Measurements from ENCODE around the gene POLR3H.

Gene POLR3H

GRCh38 chr22:41512421-41513194, 31.7 kb downstream of the POLR3H start:
- DNase-seq: no peak

- no peak for DNase-seq
These were observed 32.7 kb downstream of the POLR3H start for GRCh38 chr22:41511521-41511968.

GRCh38 chr22:41508770-41509170, 35.5 kb downstream of the POLR3H start:
- DNase-seq: no peak

- DNase-seq: no peak
These were observed 36.8 kb downstream of the POLR3H start for GRCh38 chr22:41507330-41508063.

- DNase-seq: no peak
These were observed 38.6 kb downstream of the POLR3H start for GRCh38 chr22:41505511-41506220.

- no peak for DNase-seq
These were observed 39.5 kb downstream of the POLR3H start for GRCh38 chr22:41504816-41505215.

GRCh38 chr22:41504397-41504796, 39.9 kb downstream of the POLR3H start:
- no peak for DNase-seq

- no peak for DNase-seq
These were observed 43.1 kb downstream of the POLR3H start for GRCh38 chr22:41501209-41501608.

GRCh38 chr22:41500303-41500702, 44.0 kb downstream of the POLR3H start:
- DNase-seq: no peak

- DNase-seq: no peak
These were observed 44.5 kb downstream of the POLR3H start for GRCh38 chr22:41499624-41500280.

- DNase-seq: no peak
These were observed 45.9 kb downstream of the POLR3H start for GRCh38 chr22:41498303-41498835.

GRCh38 chr22:41491374-41492100, 52.7 kb downstream of the POLR3H start:
- no peak for DNase-seq

GRCh38 chr22:41488596-41489385, 55.5 kb downstream of the POLR3H start:
- no peak for DNase-seq

GRCh38 chr22:41488076-41488475, 56.2 kb downstream of the POLR3H start:
- no peak for DNase-seq

- no peak for DNase-seq
These were observed 57.0 kb downstream of the POLR3H start for GRCh38 chr22:41487037-41487935.

- DNase-seq: no peak
These were observed 59.2 kb downstream of the POLR3H start for GRCh38 chr22:41485033-41485432.

GRCh38 chr22:41482319-41482935, 61.8 kb downstream of the POLR3H start:
- DNase-seq: no peak

GRCh38 chr22:41481925-41482318, 62.3 kb downstream of the POLR3H start:
- no peak for DNase-seq

GRCh38 chr22:41481131-41481830, 63.0 kb downstream of the POLR3H start:
- no peak for DNase-seq

Data from stimulated activated CD4-positive, alpha-beta T cell treated with anti-CD3 and anti-CD28 coated beads, Interleukin-2, amount 100 ng/mL, for 48 hours (primary cell).